Activated CD4-positive, alpha-beta T cell treated with anti-CD3 and anti-CD28 coated beads, Interleukin-10, Interleukin-2, amounts not matched to agents 100 ng/mL and 50 ng/mL, durations not matched to agents 16 hours and 8 hours (primary cell): ENCODE data around the gene TOB1.

ENCODE experiments used
- DNase-seq: peaks from one replicate; pipeline ENCODE4 v3.0.0-alpha.2; 2020

The TOB1 gene

GRCh38 chr17:50830352-50830751 lies 35.8 kb downstream of the TOB1 start:
- no peak for DNase-seq

GRCh38 chr17:50829332-50829731 lies 36.8 kb downstream of the TOB1 start:
- no peak for DNase-seq

- no peak for DNase-seq
Observed at GRCh38 chr17:50828508-50829170, 37.5 kb downstream of the TOB1 start.

- no peak for DNase-seq
Observed at GRCh38 chr17:50825188-50825587, 41.0 kb downstream of the TOB1 start.

- DNase-seq, result no peak
Observed at GRCh38 chr17:50824429-50824828, 41.7 kb downstream of the TOB1 start.

GRCh38 chr17:50822550-50822949 lies 43.6 kb downstream of the TOB1 start:
- no peak for DNase-seq

- DNase-seq, result no peak
Observed at GRCh38 chr17:50820651-50821050, 45.5 kb downstream of the TOB1 start.

- DNase-seq, result peak; percentile 23
Observed at GRCh38 chr17:50818921-50819657, 47.1 kb downstream of the TOB1 start.

- no peak for DNase-seq
Observed at GRCh38 chr17:50818261-50818660, 47.9 kb downstream of the TOB1 start.

- DNase-seq, result no peak
Observed at GRCh38 chr17:50817838-50818237, 48.3 kb downstream of the TOB1 start.

- DNase-seq, result peak; percentile 55
Observed at GRCh38 chr17:50816771-50817751, 49.1 kb downstream of the TOB1 start.

GRCh38 chr17:50816271-50816670 lies 49.9 kb downstream of the TOB1 start:
- DNase-seq, result no peak

- no peak for DNase-seq
Observed at GRCh38 chr17:50815400-50815799, 50.8 kb downstream of the TOB1 start.

GRCh38 chr17:50813583-50813982 lies 52.6 kb downstream of the TOB1 start:
- DNase-seq, result no peak
